NCI-H82 (cell line): Measurements from ENCODE around the gene MSRB3.
A peak's percentile ranks its signal among the peaks of the same experiment; 100 is the strongest.

Experiments used
- DNase-seq: peaks from one replicate; lab custom pipeline; 2025; lab: John Stamatoyannopoulos, UW

Gene MSRB3

DNA sequence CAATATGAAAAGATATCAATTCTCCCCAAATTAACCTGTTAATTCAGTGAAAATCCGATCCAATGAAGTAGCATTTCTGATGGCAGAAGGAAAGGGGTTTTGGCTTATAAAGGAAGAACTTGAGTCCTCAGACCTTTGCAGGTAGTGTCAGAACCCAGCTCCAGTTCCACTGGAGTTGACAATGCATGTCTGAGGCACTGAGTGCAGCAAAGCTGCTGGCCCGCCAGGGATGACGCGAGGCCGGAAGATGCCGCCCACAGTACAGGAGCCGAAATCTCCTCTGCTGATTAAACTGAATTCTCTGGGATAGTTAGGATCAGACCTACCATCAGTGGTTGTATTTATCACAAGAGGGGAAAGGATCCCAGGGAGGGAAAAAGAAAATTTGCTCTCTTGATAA, 220.7 kb downstream of the MSRB3 start:
- DNase-seq: no peak

- DNase-seq: no peak
These were observed 221.8 kb downstream of the MSRB3 start for GRCh38 chr12:65500091-65500900.

DNA sequence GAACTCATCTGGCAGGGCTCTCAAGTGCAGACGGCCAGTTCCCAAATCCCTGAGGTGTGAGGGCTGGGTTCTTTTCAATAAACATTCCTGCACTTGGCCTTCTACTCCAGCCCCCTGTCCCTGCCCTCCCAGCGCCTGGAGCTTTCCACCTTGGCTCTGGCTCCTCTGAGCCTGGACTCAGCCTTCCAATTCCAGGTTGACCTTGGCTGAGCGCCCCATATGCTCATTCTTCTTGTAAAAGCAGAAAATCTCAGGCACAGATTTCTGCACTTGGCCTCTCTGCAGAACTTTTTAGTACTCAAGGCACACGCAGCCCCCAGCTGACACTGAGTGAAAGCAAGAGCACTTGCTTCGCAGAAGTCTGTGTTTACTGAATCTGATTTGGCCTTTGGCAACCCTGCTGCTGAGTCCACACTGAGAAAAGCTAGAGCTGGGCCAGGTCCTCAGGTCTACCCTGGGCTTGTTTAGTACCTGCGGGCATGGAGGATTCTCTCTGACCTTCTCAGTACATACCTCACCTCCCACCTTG, 222.7 kb downstream of the MSRB3 start:
- no peak for DNase-seq

DNA sequence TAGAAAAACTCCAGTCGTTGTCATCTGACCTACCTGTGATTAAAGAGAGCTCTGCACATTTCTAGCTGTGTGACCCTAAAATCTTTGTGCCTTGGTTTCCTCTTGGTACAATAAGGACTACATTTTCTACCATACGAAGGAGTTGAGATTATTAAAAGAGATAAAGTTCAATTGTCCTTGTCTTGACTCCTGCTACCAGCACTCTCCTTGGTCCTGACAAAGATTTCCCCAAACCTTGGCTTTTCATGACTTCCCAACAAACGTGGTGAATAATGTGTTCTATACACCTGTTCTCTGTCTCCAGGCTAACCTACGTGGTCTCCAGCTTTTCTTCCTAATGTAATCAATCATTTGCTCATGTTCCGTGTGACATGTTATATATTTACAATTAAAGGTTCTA, 223.5 kb downstream of the MSRB3 start:
- DNase-seq: no peak

DNA sequence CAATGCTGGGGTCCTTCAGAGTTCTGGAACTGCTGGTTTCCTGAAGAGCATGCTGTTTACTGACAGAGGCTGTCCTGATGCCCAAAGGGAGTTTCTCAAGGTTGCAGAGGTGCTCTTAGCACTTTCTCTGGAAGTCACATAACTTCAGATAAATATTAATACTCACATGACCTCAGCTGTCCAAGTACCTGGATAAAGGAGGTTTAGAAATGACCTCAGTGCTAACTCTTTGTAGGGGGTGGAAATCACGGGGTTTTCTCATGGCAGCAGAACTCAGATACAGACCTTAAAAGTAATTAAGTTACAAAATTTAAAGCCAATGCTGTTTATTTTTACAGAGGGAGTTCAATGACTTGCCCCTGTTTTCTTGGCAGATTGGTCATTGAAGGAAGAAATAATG, 225.9 kb downstream of the MSRB3 start:
- DNase-seq: no peak

DNA sequence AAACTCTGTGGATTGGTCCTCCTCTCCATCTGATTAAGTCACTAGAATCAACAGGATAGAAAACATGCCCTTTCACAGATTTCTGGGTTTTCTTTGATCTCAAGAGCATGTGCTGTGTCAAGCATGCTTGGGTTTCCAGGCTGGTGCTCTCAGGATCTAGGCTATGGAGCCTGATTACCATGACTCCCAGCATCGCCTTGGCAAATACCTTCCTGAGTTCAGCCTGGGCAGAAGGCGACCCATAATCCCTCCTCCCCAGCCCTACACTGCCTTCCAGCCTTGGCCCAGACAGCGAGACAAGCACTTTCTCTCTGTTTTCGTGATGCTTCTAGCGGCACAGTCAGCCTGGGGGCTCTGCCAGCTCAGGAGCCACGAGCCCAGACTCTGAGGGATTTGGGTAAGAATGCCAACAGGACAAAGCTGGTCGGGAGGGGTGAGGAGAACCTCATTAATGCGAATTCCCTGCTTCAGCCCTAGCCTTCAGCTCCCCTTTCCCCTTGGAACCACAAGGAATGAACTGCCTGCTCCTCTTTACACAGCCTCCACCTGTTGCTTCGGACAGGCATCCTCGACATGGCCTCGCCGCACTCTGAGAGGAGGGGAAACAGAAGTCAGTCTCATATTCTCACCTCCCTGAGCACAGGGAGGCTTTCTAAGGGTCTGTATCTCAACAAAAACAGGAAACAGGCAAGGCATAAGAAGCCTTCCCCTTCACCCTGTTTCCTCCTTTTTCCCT, 227.1 kb downstream of the MSRB3 start:
- peak; percentile 18 for DNase-seq

- DNase-seq: no peak
These were observed 230.0 kb downstream of the MSRB3 start for GRCh38 chr12:65508276-65509035.

GRCh38 chr12:65510007-65510406, 231.5 kb downstream of the MSRB3 start:
- no peak for DNase-seq

DNA sequence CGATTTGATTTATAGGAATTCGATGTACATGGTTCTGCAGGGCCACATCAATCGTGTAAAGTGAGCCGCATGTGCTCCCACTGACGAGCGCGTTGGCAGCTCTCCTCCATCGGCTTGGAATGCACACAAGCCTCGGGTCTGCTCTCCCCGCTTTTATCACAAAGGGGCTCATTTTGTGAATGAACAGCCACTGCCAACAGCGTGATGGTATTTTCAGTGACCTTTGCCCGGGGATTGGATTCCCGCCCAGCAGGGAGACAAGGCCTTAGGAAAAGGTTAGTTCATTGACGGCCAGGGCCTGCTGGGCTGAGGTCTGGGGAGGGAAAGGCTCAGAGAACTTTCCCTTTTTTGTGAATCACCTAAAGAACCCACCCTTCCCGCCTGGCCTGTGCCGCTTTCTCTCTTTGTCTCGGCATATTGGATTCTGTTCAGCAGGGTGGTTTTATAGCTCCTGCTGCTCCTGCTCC, 232.1 kb downstream of the MSRB3 start:
- no peak for DNase-seq

DNA sequence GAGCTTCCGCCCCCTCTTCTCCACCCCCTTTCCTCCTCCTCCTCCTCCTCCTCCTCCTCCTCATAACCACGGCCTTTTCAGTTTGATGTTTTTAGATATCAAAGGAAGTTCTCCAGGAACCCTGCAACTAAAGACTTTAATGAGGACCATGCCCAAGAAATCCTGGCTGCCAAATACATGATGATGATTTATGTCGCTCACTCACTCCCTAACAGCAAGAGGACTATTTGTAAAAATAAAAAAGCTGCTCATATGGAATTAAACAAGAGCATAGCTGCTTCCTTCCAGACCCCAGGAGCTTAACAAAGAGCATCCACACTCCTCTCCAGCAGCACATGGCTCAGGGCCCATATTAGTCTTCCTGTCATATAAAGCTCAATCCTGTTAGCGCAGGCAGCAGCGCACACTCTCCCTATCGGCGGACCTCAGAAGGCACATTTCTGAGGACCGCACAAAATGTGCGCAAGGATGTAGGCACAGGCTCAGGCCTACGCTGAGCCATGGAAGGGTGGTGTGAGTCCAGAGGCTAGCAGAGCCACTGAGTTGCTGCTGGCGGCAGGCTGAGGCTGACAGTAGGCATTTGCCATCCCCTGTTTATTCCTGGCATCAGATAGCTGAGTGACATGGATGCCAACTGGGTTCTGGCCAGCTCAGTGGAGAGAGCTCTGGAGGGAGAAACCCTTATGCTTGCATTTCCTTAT, 232.8 kb downstream of the MSRB3 start:
- peak; percentile 51 for DNase-seq

DNA sequence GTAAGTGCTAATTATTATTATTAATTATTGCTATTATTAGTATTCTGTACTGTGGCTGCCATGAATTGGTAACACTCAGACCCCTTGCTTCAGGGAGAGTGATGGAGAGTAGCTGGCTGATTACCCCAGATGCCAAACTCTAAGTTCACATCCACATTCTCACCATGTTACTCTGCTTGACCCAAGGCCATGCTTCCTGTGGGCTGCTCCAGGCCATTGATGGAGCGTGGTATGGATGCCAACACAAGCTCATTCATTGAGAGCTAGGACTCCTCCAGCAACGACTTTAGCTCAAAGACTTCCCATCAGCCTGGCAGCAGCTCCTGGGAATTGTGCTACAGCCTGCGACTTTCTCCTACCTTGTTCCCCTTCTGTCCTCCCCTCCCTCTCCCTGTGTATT, 233.4 kb downstream of the MSRB3 start:
- DNase-seq: no peak
